ENCODE data around the gene RNF10.

Gene RNF10

DNA sequence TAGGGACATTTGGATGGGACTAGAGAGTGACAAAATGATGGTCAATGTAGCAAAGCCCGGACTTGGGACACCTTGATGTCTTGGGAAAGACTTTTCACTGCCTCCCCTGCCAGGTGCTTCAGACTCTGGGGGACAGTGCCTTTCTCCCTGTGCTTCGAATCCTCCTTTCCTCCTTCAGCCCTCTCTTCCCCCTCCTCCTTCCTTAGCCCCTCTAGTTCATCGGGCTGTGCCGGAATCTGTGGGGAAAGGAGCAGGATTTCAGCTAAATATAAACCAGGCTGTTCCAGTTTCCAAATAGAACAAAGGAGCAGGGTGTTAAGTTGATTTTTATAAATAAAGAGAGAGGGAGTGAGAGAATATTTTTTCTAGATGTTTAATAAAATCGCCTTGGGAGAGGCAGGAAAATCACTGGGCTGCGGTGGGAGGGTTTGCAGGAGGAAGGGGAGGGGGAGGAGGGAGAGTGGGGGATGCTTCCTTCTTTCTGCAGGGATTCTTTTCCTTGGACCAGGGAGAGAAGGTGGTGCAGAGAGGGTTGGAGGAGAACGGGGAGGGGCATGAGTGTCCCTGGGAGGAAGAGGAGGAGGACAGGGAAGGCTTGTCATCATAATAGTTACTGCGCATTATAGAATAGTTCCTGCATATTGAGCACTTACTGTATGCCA, 84.9 kb downstream of the RNF10 start:
- no peak for DNase-seq

- DNase-seq = no peak
Measured at GRCh38 chr12:120620624-120621023, 86.5 kb downstream of the RNF10 start.

DNA sequence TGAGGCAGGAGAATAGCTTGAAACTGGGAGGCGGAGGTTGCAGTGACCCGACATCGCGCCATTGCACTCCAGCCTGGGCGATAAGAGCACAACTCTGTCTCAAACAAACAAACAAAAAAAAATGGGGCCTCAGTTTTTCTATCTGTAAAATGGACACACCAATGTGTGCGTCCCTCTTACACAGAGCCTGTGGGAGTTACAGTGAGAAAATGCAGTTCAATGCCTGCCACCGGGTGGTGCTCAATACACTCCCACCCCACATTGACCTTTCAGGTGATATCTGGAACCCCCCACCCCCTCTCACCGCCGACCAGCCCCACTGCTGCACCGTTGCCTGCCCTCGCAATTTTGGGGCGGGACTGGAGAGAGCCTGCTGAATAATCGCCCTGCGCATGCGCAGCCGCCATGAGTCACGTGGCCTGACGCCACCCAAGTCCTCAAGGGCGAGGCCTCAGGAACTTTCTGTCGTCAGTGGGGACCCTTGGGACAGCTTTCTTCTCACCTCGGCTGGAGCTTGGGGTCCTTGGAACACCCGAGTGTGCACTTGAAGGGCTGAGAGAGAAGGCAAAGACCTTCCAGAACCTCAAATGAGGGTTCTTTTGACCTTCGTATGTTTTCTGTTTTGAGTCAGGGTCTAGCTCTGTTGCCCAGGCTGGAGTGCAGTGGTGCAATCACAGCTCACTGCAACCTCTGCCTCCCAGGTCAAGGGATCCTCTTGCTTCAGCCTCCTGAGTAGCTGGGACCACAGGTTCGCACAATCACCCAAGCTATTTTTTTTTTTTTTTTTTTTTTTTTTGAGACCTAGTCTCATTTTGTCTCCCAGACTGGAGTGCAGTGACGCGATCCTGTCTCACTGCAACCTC, 91.6 kb downstream of the RNF10 start:
- no peak for DNase-seq
